ENCODE results near the gene GRAMD2A. TPM values are rescaled to one million over a fixed set of nuclear protein-coding genes. Genes with fewer than 3 reads are reported as not detected.

The GRAMD2A gene
- total RNA-seq, 1 donor from 2014 or later, result 0.21 TPM

- intact Hi-C loops (cut with micrococcal nuclease), result no loop called here
- peaks cover 6% of the 10 kb centered on the region for H3K4me1 Mint-ChIP-seq (ENCODE audit: low read depth)
These were observed 44.2 kb downstream of the GRAMD2A start for GRCh38 chr15:72153269-72154000.

DNA sequence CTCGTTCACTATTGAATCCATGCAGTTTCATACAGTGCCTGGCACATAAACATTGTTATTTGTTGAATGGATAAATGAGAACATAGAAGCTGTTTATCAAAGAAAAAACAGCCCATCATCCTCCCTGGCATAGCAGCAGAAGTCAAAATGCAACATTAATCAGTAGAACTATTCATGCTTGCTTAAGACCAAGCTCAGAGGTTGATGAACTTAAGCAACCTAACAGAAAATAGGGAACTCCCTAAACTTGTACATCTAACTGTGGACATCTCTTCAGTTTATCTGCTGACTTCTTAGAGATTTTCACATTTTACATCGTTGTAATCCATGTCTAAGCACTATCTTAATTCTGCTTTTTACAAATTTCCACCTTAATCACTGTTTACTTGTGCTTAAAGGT is 50.2 kb downstream of the GRAMD2A start:
- no peaks in the 10 kb centered on the region for H3K4me1 Mint-ChIP-seq (ENCODE audit: low read depth)
- H3K36me3 Mint-ChIP-seq (ENCODE audit: low read depth), result no peaks in the 10 kb centered on the region
- no peak for DNase-seq (ENCODE audit: low spot score)
- H3K9me3 Mint-ChIP-seq, result no peaks in the 10 kb centered on the region
- intact Hi-C loops (cut with micrococcal nuclease), result no loop called here
- no peak overlapping the region for H3K4me3 Mint-ChIP-seq
- H3K27me3 Mint-ChIP-seq (ENCODE audit: insufficient read depth), result peaks cover 7% of the 10 kb centered on the region
- H3K27ac Mint-ChIP-seq, result no peak overlapping the region

More at GRCh38 chr15:72153269-72154000, 44.2 kb downstream of the GRAMD2A start:
- no peaks in the 10 kb centered on the region for H3K9me3 Mint-ChIP-seq
- no peaks in the 10 kb centered on the region for H3K36me3 Mint-ChIP-seq (ENCODE audit: low read depth)
- H3K27me3 Mint-ChIP-seq (ENCODE audit: insufficient read depth), result peaks cover 4% of the 10 kb centered on the region
- H3K4me3 Mint-ChIP-seq, result no peak overlapping the region
- no peak for DNase-seq (ENCODE audit: low spot score)
- H3K27ac Mint-ChIP-seq, result no peak overlapping the region

- intact Hi-C loops (cut with micrococcal nuclease), result no loop called here
- H3K9me3 Mint-ChIP-seq, result no peaks in the 10 kb centered on the region
- H3K4me1 Mint-ChIP-seq (ENCODE audit: low read depth), result no peaks in the 10 kb centered on the region
- no peak overlapping the region for H3K4me3 Mint-ChIP-seq
- no peaks in the 10 kb centered on the region for H3K36me3 Mint-ChIP-seq (ENCODE audit: low read depth)
- no peak overlapping the region for H3K27ac Mint-ChIP-seq
- peaks cover 7% of the 10 kb centered on the region for H3K27me3 Mint-ChIP-seq (ENCODE audit: insufficient read depth)
- DNase-seq (ENCODE audit: low spot score), result no peak
These were observed 50.7 kb downstream of the GRAMD2A start for GRCh38 chr15:72146934-72147333.

GRCh38 chr15:72146221-72146620 is 51.4 kb downstream of the GRAMD2A start:
- no peaks in the 10 kb centered on the region for H3K36me3 Mint-ChIP-seq (ENCODE audit: low read depth)
- intact Hi-C loops (cut with micrococcal nuclease), result no loop called here
- no peak overlapping the region for H3K27ac Mint-ChIP-seq
- DNase-seq (ENCODE audit: low spot score), result no peak
- no peaks in the 10 kb centered on the region for H3K9me3 Mint-ChIP-seq
- peaks cover 6% of the 10 kb centered on the region for H3K4me1 Mint-ChIP-seq (ENCODE audit: low read depth)
- peaks cover 7% of the 10 kb centered on the region for H3K27me3 Mint-ChIP-seq (ENCODE audit: insufficient read depth)
- no peak overlapping the region for H3K4me3 Mint-ChIP-seq

DNA sequence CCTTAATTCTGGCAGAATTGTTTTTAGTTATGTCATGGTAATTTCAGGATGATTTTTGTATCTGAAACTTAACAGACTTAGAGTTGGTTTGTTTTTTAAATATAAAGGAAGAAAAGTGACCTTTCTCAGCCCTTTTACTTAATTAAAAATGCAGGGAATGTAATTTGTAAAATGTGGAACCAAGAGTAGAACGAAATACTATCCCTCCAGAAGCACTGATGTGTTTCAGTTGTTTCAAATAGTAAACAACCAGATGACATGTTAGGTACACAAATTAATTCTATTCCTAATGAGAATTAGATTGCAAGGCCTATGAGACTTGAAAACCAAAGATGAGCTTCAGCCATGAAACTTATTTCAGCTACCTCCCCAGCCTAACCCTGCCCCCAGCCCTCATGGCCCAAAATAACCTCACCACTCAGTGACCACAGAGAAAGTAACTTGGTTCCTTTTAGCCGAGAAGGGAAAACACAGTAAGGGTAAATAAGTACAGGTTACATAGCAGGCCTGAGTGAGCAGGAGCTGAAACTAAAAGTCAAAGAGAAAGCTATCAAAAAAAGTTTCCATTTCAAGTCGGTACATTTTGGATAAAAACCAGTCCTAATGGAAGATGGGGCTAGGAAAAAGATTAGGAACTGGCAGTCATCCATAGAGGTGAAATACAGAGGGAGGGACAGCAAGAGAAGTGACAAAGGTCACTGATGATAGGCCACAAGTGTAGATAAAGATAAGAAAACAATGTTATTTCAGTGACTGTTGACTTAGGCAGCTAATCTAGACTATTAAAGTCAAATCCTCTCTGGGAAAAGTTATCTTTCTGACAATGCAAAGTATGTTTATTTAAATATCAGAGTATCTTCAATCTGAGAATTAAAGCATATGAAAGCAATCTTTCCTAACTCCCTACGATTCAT is 56.2 kb downstream of the GRAMD2A start:
- peaks cover 10% of the 10 kb centered on the region for H3K27me3 Mint-ChIP-seq (ENCODE audit: insufficient read depth)
- H3K9me3 Mint-ChIP-seq, result no peaks in the 10 kb centered on the region
- intact Hi-C loops (cut with micrococcal nuclease), result loop anchor here (1.0 kb wide), 1 partner anchor 23 kb away; the partner anchor contains the start of genes MYO9A and SENP8
- H3K27ac Mint-ChIP-seq, result no peak overlapping the region
- H3K4me3 Mint-ChIP-seq, result no peak overlapping the region
- H3K36me3 Mint-ChIP-seq (ENCODE audit: low read depth), result no peaks in the 10 kb centered on the region
- DNase-seq (ENCODE audit: low spot score), result no peak
- H3K4me1 Mint-ChIP-seq (ENCODE audit: low read depth), result peaks cover 8% of the 10 kb centered on the region

DNA sequence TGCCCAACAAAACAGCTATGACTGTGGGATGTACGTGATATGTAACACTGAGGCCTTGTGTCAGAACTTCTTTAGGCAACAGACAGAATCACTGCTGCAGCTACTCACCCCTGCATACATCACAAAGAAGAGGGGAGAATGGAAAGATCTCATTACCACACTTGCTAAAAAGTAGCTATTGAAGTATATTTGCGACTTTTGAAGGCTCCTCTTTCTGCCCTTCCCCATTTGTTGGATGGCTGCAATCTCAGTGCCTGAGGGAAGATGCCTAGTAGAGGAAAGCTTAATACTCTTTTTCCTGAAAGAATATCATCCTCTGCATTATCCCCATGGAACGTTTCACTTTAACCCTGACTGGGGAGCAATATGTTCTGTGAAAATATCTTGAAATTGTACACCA is 57.5 kb downstream of the GRAMD2A start:
- no peak for DNase-seq (ENCODE audit: low spot score)
- Mint-ChIP-seq H3K36me3 (ENCODE audit: low read depth) (no peaks in the 10 kb centered on the region), H3K4me3 (no peak overlapping the region), H3K27me3 (ENCODE audit: insufficient read depth) (peaks cover 5% of the 10 kb centered on the region), H3K9me3 (no peaks in the 10 kb centered on the region), H3K27ac (no peak overlapping the region), H3K4me1 (ENCODE audit: low read depth) (peaks cover 8% of the 10 kb centered on the region)
- intact Hi-C loops (cut with micrococcal nuclease), result no loop called here

GRCh38 chr15:72139667-72140066 is 57.9 kb downstream of the GRAMD2A start:
- H3K36me3 Mint-ChIP-seq (ENCODE audit: low read depth), result no peaks in the 10 kb centered on the region
- intact Hi-C loops (cut with micrococcal nuclease), result no loop called here
- H3K27me3 Mint-ChIP-seq (ENCODE audit: insufficient read depth), result peaks cover 5% of the 10 kb centered on the region
- peaks cover 8% of the 10 kb centered on the region for H3K4me1 Mint-ChIP-seq (ENCODE audit: low read depth)
- DNase-seq (ENCODE audit: low spot score), result no peak
- H3K27ac Mint-ChIP-seq, result no peak overlapping the region
- H3K9me3 Mint-ChIP-seq, result no peaks in the 10 kb centered on the region
- H3K4me3 Mint-ChIP-seq, result no peak overlapping the region

DNA sequence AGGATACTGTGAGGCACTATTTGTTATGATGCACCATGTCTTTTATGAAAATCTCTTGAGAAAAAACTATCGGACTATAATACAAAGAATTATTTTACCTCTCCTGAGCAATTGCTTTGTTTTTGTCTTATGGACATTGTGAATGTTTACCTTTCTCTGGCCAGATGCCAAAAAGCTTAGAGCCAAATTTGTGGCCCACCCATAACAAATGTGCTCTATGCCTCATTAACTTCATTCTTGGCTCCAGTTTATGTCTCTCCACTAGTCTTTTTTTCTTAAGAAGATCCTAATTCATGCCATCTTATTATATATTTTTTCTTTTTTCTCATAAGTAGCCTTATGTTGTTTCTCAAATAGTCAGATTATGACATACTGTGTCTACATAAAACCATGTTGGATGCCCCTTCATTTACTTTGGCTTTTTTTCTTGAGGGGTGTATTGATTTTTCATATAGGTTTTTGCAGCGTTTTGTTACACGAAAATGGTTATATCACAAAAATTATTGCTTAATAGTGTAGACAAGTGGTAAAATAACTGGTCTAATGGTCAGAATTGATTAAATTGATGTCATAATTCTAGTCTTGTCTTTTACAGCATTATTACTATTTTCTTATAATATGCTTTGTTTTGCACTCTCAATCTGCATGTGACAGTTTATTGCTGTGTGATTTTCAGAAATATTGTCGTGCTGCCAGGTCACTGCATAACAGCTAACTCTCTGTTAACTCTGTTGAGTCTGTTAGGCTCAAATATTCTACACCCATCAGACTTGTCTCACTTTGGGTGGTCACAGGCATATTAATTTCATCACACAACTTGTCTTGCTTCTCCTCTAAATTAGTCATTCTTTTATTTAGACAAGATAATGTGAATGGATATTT is 61.2 kb downstream of the GRAMD2A start:
- Mint-ChIP-seq H3K4me3 (no peak overlapping the region), H3K27me3 (ENCODE audit: insufficient read depth) (peaks cover 7% of the 10 kb centered on the region), H3K36me3 (ENCODE audit: low read depth) (no peaks in the 10 kb centered on the region), H3K4me1 (ENCODE audit: low read depth) (peaks cover 4% of the 10 kb centered on the region), H3K9me3 (no peaks in the 10 kb centered on the region), H3K27ac (no peak overlapping the region)
- intact Hi-C loops (cut with micrococcal nuclease), result no loop called here
- no peak for DNase-seq (ENCODE audit: low spot score)

GRCh38 chr15:72135719-72136118 is 61.9 kb downstream of the GRAMD2A start:
- Mint-ChIP-seq H3K4me3 (no peak overlapping the region), H3K27ac (no peak overlapping the region), H3K4me1 (ENCODE audit: low read depth) (no peaks in the 10 kb centered on the region), H3K36me3 (ENCODE audit: low read depth) (no peaks in the 10 kb centered on the region), H3K9me3 (no peaks in the 10 kb centered on the region), H3K27me3 (ENCODE audit: insufficient read depth) (peaks cover 7% of the 10 kb centered on the region)
- DNase-seq (ENCODE audit: low spot score), result no peak
- intact Hi-C loops (cut with micrococcal nuclease), result no loop called here

GRCh38 chr15:72133211-72133610 is 64.4 kb downstream of the GRAMD2A start:
- Mint-ChIP-seq H3K27me3 (ENCODE audit: insufficient read depth) (peaks cover 9% of the 10 kb centered on the region), H3K27ac (no peak overlapping the region), H3K9me3 (no peaks in the 10 kb centered on the region), H3K4me3 (no peak overlapping the region), H3K4me1 (ENCODE audit: low read depth) (no peaks in the 10 kb centered on the region), H3K36me3 (ENCODE audit: low read depth) (no peaks in the 10 kb centered on the region)
- DNase-seq (ENCODE audit: low spot score), result no peak
- intact Hi-C loops (cut with micrococcal nuclease), result no loop called here

- no peaks in the 10 kb centered on the region for H3K9me3 Mint-ChIP-seq
- H3K27ac Mint-ChIP-seq, result no peak overlapping the region
- intact Hi-C loops (cut with micrococcal nuclease), result no loop called here
- H3K4me3 Mint-ChIP-seq, result no peak overlapping the region
- peaks cover 15% of the 10 kb centered on the region for H3K27me3 Mint-ChIP-seq (ENCODE audit: insufficient read depth)
- H3K4me1 Mint-ChIP-seq (ENCODE audit: low read depth), result no peaks in the 10 kb centered on the region
- no peak for DNase-seq (ENCODE audit: low spot score)
- H3K36me3 Mint-ChIP-seq (ENCODE audit: low read depth), result no peaks in the 10 kb centered on the region
These were observed 65.7 kb downstream of the GRAMD2A start for GRCh38 chr15:72131922-72132321.

DNA sequence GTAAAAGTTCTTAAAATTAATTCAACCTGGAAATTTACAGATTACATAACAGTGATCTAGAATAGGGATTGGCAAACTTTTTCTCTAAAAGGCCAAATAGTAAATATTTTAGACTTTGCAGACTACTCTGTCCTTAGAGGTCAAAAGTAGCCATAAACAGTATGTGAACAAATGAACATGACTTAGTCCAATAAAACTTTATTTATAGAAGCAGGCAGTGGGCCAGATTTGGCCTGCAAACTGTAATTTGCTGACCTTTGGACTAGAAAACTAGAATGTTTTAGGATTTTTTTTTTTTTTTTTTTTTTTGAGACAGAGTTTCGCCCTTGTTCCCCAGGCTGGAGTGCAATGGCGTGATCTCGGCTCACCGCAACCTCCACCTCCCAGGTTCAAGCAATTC is 67.3 kb downstream of the GRAMD2A start:
- Mint-ChIP-seq H3K27me3 (ENCODE audit: insufficient read depth) (peaks cover 15% of the 10 kb centered on the region), H3K36me3 (ENCODE audit: low read depth) (no peaks in the 10 kb centered on the region), H3K4me1 (ENCODE audit: low read depth) (no peaks in the 10 kb centered on the region), H3K27ac (no peak overlapping the region), H3K4me3 (no peak overlapping the region), H3K9me3 (no peaks in the 10 kb centered on the region)
- DNase-seq (ENCODE audit: low spot score), result no peak
- intact Hi-C loops (cut with micrococcal nuclease), result no loop called here

All from activated T-helper 1 cell treated with anti-CD3 and anti-CD28 coated beads, Interleukin-12 subunit alpha, Interleukin-12 subunit beta, Interleukin-2, Interleukin-4 antibody, amounts not matched to agents 30 ng/mL and 10 ng/mL and 1 ng/mL, durations not matched to agents 14 hours and 24 hours and 36 hours (primary cell).